ENCODE data around the gene NELFE.
A peak's percentile ranks its signal among the peaks of the same experiment; 100 is the strongest.

The NELFE gene

DNA sequence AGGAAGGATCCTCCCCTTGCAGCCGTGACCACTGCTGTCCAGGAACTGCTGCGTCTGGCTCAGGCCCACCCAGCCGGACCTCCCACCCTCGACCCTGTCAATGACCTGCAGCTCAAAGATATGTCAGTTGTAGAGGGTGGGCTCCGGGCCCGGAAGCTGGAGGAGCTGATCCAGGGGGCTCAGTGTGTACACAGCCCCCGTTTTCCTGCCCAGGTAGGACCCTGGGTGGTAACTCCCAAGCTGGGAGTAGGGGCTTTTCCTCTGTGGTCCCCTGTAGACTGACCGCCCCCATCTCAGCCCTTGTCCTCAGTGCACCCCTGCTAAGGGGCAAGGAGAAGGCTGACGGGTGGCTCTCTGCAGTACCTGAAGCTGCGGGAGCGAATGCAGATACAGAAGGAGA, 9.6 kb upstream of the NELFE start:
- no peaks in the 10 kb centered on the region for H3K9me3 Mint-ChIP-seq
- no peak overlapping the region for H3K27ac Mint-ChIP-seq
- peaks cover 8% of the 10 kb centered on the region for H3K27me3 Mint-ChIP-seq
- CTCF ChIA-PET = interaction anchor here (1.5 kb wide), 1 partner anchor 16 kb away, joined by 6 read pairs; no protein-coding TSS in a partner anchor
- DNase-seq = no peak
- H3K36me3 Mint-ChIP-seq = peaks cover 64% of the 10 kb centered on the region
- H3K4me3 Mint-ChIP-seq = no peak overlapping the region
- peaks cover 37% of the 10 kb centered on the region for H3K4me1 Mint-ChIP-seq

DNA sequence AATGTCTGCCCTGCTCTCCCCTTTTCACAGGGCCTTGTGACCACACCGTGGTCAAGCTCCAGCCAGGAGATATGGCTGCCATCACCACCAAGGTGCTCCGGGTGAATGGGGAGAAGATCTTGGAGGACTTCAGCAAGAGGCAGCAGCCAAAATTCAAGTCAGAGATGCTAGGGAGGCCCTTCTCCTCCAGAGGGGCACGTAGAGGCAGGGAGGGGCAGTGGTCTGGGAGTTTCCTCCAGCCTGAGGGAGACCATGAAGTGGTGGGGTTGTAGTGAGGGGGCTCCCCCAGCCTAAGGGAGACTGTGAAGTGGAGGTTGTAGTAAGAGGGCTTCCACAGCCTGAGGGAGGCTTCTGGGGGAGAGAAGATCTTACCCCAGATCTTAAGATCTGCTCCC, 9.2 kb upstream of the NELFE start:
- H3K4me3 Mint-ChIP-seq = no peak overlapping the region
- peaks cover 8% of the 10 kb centered on the region for H3K27me3 Mint-ChIP-seq
- no peaks in the 10 kb centered on the region for H3K9me3 Mint-ChIP-seq
- H3K4me1 Mint-ChIP-seq = peaks cover 33% of the 10 kb centered on the region
- no peak for DNase-seq
- H3K27ac Mint-ChIP-seq = no peak overlapping the region
- CTCF ChIA-PET = no interaction called here
- H3K36me3 Mint-ChIP-seq = peaks cover 64% of the 10 kb centered on the region

DNA sequence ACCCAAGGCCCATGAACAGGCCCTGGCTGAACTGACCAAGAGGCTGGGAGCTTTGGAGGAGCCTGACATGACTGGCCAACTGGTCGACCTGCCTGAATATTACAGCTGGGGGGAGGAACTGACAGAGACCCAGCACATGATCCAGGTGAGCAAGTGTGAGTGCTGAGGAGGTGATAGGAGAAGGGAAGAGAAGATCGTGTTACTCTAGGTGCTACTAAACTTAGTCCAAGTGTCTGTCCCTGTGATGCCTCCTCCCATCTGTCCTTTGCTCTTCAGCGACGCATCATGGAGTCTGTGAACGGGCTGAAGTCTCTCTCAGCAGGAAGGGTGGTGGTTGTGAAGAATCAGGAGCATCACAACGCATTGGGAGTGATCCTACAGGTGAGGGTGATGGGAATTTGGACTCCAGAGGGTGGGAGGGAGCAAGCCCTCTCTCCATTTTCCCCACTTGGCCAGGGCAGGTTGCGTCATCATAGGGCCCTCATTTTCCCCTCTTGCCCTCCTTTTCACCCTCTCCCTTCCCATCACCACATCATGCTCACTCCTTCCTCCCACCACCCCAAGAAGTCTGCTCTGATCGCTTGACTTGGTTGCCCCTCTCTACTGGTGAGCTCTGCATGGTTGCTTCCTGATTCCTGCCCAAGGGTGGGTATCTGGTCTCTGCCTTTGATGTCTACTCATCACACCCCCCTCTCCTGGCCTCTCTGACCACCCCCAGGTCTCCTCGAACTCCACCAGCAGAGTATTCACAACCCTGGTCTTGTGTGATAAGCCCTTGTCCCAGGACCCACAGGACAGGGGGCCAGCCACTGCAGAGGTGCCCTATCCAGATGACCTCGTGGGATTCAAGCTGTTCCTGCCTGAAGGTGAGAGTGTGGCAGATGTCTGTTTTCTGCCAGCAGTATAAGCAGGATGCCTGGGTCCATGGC, 8.5 kb upstream of the NELFE start:
- no peaks in the 10 kb centered on the region for H3K9me3 Mint-ChIP-seq
- H3K27me3 Mint-ChIP-seq = peaks cover 7% of the 10 kb centered on the region
- H3K36me3 Mint-ChIP-seq = peaks cover 65% of the 10 kb centered on the region
- CTCF ChIA-PET = no interaction called here
- H3K27ac Mint-ChIP-seq = no peak overlapping the region
- no peak for DNase-seq
- no peak overlapping the region for H3K4me3 Mint-ChIP-seq
- peaks cover 26% of the 10 kb centered on the region for H3K4me1 Mint-ChIP-seq

DNA sequence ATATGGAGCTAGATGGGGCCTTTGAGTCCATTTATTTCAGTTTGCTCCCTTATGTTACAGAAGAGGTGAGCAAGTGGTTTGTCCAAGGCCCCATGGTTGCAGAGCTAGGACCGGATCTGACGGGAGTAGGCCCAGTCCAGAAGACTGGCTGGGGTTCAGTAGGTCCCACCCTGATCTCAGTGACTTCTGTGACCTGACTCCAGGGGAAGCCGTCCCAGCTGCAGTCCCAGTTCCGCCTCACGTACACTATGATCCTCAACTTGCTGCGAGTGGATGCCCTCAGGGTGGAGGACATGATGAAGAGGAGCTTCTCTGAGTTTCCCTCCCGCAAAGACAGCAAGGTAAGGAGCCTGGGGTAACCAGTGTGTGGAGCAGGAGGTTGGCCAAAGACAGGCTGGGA, 7.7 kb upstream of the NELFE start:
- no peaks in the 10 kb centered on the region for H3K9me3 Mint-ChIP-seq
- no peaks in the 10 kb centered on the region for H3K27me3 Mint-ChIP-seq
- CTCF ChIA-PET = interaction anchor here (1.9 kb wide), 1 partner anchor 14 kb away, joined by 11 read pairs; no protein-coding TSS in a partner anchor
- H3K4me1 Mint-ChIP-seq = peaks cover 22% of the 10 kb centered on the region
- H3K4me3 Mint-ChIP-seq = no peak overlapping the region
- H3K27ac Mint-ChIP-seq = no peak overlapping the region
- peaks cover 71% of the 10 kb centered on the region for H3K36me3 Mint-ChIP-seq
- no peak for DNase-seq

DNA sequence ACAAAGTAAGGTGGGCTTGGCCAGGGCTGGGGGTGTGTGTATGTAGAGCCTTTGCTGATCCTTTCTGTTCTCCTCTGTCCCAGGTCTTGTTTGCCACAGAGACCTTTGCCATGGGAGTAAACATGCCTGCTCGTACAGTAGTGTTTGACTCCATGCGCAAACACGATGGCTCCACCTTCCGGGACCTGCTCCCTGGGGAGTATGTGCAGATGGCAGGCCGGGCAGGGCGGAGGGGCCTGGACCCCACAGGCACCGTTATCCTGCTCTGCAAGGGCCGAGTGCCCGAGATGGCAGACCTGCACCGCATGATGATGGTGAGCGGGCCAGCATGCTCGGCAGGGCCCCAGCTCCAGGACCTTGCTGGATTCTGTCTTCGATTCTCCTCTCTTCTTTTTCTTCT, 6.9 kb upstream of the NELFE start:
- no peak for DNase-seq
- H3K27ac Mint-ChIP-seq = no peak overlapping the region
- H3K36me3 Mint-ChIP-seq = peaks cover 78% of the 10 kb centered on the region
- no peaks in the 10 kb centered on the region for H3K9me3 Mint-ChIP-seq
- H3K4me1 Mint-ChIP-seq = peaks cover 14% of the 10 kb centered on the region
- H3K4me3 Mint-ChIP-seq = no peak overlapping the region
- CTCF ChIA-PET = interaction anchor here (1.9 kb wide), 1 partner anchor 13 kb away, joined by 11 read pairs; no protein-coding TSS in a partner anchor
- no peaks in the 10 kb centered on the region for H3K27me3 Mint-ChIP-seq

DNA sequence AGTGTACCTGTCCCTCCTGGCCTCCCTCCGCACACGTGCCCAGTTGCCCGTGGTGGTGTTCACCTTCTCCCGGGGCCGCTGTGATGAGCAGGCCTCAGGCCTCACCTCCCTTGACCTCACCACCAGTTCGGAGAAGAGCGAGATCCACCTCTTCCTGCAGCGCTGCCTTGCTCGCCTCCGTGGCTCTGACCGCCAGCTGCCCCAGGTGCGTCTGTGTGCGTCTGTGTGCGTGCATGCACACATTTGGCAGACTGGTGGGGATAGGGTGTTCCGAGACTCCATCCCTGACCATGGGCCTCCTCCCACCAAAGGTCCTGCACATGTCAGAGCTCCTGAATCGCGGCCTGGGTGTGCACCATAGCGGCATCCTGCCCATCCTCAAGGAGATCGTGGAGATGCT, 5.2 kb upstream of the NELFE start:
- Mint-ChIP-seq H3K27me3 (no peaks in the 10 kb centered on the region), H3K27ac (no peak overlapping the region), H3K4me3 (no peak overlapping the region), H3K4me1 (peaks cover 17% of the 10 kb centered on the region), H3K36me3 (peaks cover 72% of the 10 kb centered on the region), H3K9me3 (no peaks in the 10 kb centered on the region)
- no peak for DNase-seq
- CTCF ChIA-PET = interaction anchor here (0.8 kb wide), 1 partner anchor 11 kb away, joined by 3 read pairs; no protein-coding TSS in a partner anchor

DNA sequence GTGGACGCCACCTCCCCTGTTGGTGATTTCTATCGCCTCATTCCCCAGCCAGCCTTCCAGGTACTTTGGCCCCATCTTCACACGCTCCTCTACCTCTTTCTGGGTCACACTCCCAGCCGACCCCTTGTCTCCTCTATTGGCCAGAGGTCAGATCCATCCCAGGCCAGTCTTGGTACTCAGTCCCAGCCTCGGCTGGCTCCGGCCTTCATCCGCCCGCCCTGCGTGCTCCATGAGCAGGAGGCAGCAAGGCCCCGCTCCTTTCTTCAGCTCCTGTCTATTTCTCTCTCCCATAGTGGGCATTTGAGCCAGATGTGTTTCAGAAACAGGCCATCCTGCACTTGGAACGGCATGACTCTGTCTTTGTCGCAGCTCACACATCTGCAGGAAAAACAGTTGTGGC, 2.8 kb upstream of the NELFE start:
- CTCF ChIA-PET = no interaction called here
- no peak for DNase-seq
- no peak overlapping the region for H3K4me3 Mint-ChIP-seq
- no peaks in the 10 kb centered on the region for H3K9me3 Mint-ChIP-seq
- peaks cover 32% of the 10 kb centered on the region for H3K4me1 Mint-ChIP-seq
- peaks cover 59% of the 10 kb centered on the region for H3K36me3 Mint-ChIP-seq
- H3K27ac Mint-ChIP-seq = no peak overlapping the region
- no peaks in the 10 kb centered on the region for H3K27me3 Mint-ChIP-seq

DNA sequence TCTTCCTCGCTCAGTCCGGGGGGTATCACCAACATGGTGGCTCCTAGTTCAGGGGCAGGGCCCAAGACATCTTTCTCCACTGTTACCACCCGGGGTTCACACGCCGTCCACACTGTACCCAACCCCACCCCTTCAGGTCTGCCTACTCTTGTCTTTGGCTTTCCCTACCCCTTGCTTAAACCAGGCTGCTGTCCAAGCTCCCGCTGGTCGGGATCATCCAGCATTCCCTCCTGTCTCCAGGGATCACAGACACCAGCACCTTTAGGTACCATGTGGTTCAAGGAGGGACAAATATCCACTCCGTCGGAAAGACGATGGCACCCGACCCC, 395 bp downstream of the NELFE start:
- no peak for DNase-seq
- Mint-ChIP-seq H3K9me3 (no peaks in the 10 kb centered on the region), H3K4me3 (peak overlapping the region; percentile 94), H3K36me3 (peaks cover 58% of the 10 kb centered on the region), H3K27me3 (no peaks in the 10 kb centered on the region), H3K4me1 (peaks cover 32% of the 10 kb centered on the region), H3K27ac (peak overlapping the region; percentile 98)
- CTCF ChIA-PET = interaction anchor here (1.7 to 1.9 kb wide), 2 partner anchors 10 to 13 kb away, joined by 6 read pairs; partner anchors contain the start of gene DXO

DNA sequence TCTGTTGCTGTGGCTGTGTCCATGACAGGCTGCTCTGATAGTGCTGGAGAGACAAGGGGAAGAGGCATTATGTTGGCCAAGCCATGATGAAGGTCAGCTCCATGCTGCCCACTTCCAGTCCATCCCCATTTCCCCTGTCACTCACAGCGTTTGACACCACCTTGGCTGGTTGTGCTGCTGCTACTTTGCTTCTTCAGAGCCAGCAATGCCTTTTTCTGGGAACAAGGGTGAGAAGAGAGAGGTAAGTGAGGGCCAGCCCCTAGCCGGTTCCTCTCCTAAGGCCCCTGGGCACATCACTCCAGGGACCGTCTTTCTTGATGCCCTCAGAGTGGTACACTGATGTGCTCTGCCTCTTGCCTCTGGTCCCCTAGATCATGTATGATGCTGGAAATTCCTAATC, 2.0 kb downstream of the NELFE start:
- no peaks in the 10 kb centered on the region for H3K9me3 Mint-ChIP-seq
- CTCF ChIA-PET = interaction anchor here (1.1 to 1.9 kb wide), 2 partner anchors 8 to 65 kb away, joined by 3 to 6 read pairs; no protein-coding TSS in a partner anchor
- H3K27ac Mint-ChIP-seq = no peak overlapping the region
- H3K4me3 Mint-ChIP-seq = peak overlapping the region; percentile 94
- no peak for DNase-seq
- H3K27me3 Mint-ChIP-seq = no peaks in the 10 kb centered on the region
- peaks cover 53% of the 10 kb centered on the region for H3K36me3 Mint-ChIP-seq
- peaks cover 32% of the 10 kb centered on the region for H3K4me1 Mint-ChIP-seq

DNA sequence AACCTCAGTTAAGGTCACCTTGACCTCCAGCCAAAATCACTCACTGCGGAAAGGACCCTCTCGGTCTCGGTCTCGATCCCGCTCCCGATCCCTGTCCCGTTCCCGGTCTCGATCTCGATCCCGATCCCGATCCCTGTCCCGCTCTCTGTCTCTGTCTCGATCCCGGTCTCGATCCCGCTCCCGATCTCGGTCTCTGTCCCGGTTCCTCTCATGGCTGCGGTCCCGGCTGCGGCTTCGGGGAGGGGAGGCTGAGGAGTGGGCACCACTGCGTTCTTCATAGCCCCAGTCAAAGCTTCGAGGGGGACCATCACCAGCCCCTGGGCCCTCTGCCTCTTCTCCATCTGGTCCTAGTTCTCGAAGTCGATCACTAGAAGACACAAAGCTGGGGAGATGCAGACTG, 4.3 kb downstream of the NELFE start:
- Mint-ChIP-seq H3K27ac (no peak overlapping the region), H3K4me1 (peaks cover 21% of the 10 kb centered on the region), H3K9me3 (no peaks in the 10 kb centered on the region), H3K4me3 (no peak overlapping the region), H3K36me3 (peaks cover 40% of the 10 kb centered on the region), H3K27me3 (no peaks in the 10 kb centered on the region)
- DNase-seq = no peak
- CTCF ChIA-PET = interaction anchor here (1.6 kb wide), 1 partner anchor 9 kb away, joined by 3 read pairs; no protein-coding TSS in a partner anchor

DNA sequence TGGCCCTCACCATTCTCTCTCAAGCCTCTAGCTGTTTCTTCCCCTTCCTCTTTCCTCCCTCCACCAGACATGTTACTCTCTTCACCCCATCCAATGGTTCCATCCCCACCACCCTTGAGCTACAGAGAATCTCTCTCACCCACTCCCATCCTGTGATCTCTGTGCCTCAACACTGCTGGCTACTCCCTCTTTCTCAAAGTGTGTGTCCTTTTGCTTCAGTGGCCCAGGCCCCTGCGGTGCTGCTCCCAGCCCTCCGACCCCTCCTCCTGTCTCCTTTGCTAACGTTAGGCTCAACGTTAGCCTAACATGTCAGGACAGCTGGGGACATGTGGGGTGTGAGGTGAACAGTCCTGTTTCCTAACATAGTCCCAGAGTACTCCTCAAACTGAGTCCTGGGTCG, 5.9 kb downstream of the NELFE start:
- Mint-ChIP-seq H3K27me3 (no peaks in the 10 kb centered on the region), H3K4me3 (no peak overlapping the region), H3K36me3 (peaks cover 40% of the 10 kb centered on the region), H3K27ac (no peak overlapping the region), H3K9me3 (no peaks in the 10 kb centered on the region), H3K4me1 (peaks cover 8% of the 10 kb centered on the region)
- CTCF ChIA-PET = interaction anchor here (0.7 to 2.8 kb wide), 16 partner anchors 11 to 281 kb away, joined by 3 to 18 read pairs (median 4); partner anchors contain the start of genes DXO and EHMT2
- DNase-seq = no peak

DNA sequence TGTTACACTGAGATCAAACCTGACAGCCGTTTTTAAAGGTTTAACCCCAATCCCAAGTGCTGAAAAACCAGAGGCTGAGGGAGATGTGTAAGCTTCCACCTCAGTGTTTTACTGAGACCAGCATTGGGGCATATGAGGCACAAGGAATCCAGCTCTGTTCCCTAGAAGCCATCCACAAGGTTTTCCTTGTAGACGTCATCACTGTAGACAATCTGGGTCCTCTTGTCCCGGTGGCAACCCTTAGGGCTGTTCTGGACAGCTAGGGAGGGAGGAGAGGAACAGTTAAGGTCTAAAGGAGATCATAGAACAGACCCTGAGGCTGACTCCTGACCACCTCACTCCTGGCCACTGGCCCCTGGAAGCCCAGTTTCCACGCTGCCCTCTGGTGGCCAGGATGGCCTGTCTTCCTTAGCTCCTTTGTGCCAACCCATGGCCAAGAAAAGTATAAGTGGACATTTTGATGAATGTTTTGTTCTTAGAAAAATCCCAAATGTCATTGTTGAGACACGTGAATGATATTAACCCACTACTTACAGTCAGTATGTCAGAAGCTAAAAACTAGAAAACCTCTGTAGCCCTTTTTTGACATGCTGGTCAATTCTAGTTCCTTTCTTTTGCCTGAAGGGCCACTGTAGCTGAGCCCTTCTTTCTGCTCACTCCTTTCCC, 6.5 kb downstream of the NELFE start:
- CTCF ChIA-PET = interaction anchor here (0.7 to 2.8 kb wide), 23 partner anchors 8 to 405 kb away, joined by 3 to 18 read pairs (median 4); partner anchors contain the start of genes DXO, EHMT2, LY6G5C and NFKBIL1
- no peak overlapping the region for H3K4me3 Mint-ChIP-seq
- DNase-seq = peak; percentile 55

DNA sequence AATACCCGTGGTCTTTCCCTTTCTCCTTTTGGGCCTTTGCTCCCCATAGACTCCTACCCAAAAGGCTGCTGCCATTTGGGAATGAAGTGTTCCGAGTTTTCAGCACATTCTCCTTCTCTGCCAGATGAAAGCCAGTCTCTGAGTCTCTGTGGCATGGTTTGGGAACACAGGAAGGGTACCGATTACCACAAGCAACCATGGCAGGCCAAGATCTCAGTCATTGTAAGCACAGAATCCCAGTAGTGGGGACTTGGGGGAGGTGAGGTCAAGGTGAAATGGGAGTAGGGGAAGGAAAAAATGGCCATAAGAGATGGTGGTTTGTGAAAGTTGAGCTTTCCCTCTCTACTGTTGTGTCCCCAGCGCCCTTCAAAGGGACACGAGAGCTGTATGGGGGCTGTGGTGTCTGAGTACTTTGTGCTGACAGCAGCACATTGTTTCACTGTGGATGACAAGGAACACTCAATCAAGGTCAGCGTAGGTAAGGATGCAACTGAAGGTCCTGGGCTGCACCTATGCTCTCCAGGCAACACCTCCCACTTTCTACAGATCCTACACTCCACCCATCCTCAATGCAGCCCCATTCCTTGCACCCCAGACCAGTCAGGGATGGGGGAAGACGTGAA, 8.7 kb downstream of the NELFE start:
- CTCF ChIA-PET = interaction anchor here (0.8 kb wide), 1 partner anchor 26 kb away, joined by 3 read pairs; no protein-coding TSS in a partner anchor
- H3K4me3 Mint-ChIP-seq = no peak overlapping the region
- peaks cover 27% of the 10 kb centered on the region for H3K36me3 Mint-ChIP-seq
- H3K27me3 Mint-ChIP-seq = peaks cover 19% of the 10 kb centered on the region
- peaks cover 6% of the 10 kb centered on the region for H3K4me1 Mint-ChIP-seq
- H3K27ac Mint-ChIP-seq = no peak overlapping the region
- no peaks in the 10 kb centered on the region for H3K9me3 Mint-ChIP-seq
- DNase-seq = no peak

More for the DNA sequence above, 6.5 kb downstream of the NELFE start:
- H3K4me1 Mint-ChIP-seq = peaks cover 2% of the 10 kb centered on the region
- no peaks in the 10 kb centered on the region for H3K9me3 Mint-ChIP-seq
- peaks cover 40% of the 10 kb centered on the region for H3K36me3 Mint-ChIP-seq
- no peak overlapping the region for H3K27ac Mint-ChIP-seq
- peaks cover 4% of the 10 kb centered on the region for H3K27me3 Mint-ChIP-seq
